Caki2 (cell line): ENCODE measurements around the gene CCDC32. TPM values are rescaled to one million over a fixed set of nuclear protein-coding genes. Genes with fewer than 3 reads are reported as not detected.

ENCODE experiments used
- DNase-seq: peaks from one replicate; pipeline ENCODE4 v3.0.0-alpha.2; 2015; ENCODE audit warnings: low read depth
- in situ Hi-C: cut with HindIII; loops from 2 replicates; pipeline ENCODE4 v1.10.0; 2016; ENCODE audit warnings: low sequenced_read_pairs, low pct_unique_long_range_greater_than_20kb, mixed read lengths
- total RNA-seq: library from RNA; depleted of rRNA; stranded (reverse); fragments of >200 nt; shearing (Covaris generic); gene quantifications from 2 replicates; pipeline ENCODE4 v1.2.3, GENCODE V29; 2014; ENCODE audit warnings: low replicate concordance; rRNA removed

The CCDC32 gene
- total RNA-seq, 1 experiment from 2014 or later, result 31.4 TPM

- no peak for DNase-seq
- in situ Hi-C loops, result no loop called here
These were observed 30.5 kb downstream of the CCDC32 start for GRCh38 chr15:40534371-40534770.

GRCh38 chr15:40533763-40534364, 31.0 kb downstream of the CCDC32 start:
- in situ Hi-C loops, result no loop called here
- DNase-seq, result no peak

GRCh38 chr15:40528801-40529200, 36.0 kb downstream of the CCDC32 start:
- no peak for DNase-seq
- in situ Hi-C loops, result no loop called here

GRCh38 chr15:40525855-40526254, 39.0 kb downstream of the CCDC32 start:
- in situ Hi-C loops, result no loop called here
- no peak for DNase-seq

- in situ Hi-C loops, result no loop called here
- DNase-seq, result no peak
These were observed 41.2 kb downstream of the CCDC32 start for GRCh38 chr15:40523611-40524010.

- in situ Hi-C loops, result no loop called here
- no peak for DNase-seq
These were observed 48.5 kb downstream of the CCDC32 start for GRCh38 chr15:40516322-40516721.

GRCh38 chr15:40513609-40514008, 51.2 kb downstream of the CCDC32 start:
- in situ Hi-C loops, result no loop called here
- DNase-seq, result no peak

- no peak for DNase-seq
- in situ Hi-C loops, result no loop called here
These were observed 52.4 kb downstream of the CCDC32 start for GRCh38 chr15:40512440-40512839.

GRCh38 chr15:40511472-40512133, 53.2 kb downstream of the CCDC32 start:
- in situ Hi-C loops, result no loop called here
- peak; percentile 20 for DNase-seq

- DNase-seq, result no peak
- in situ Hi-C loops, result no loop called here
These were observed 53.8 kb downstream of the CCDC32 start for GRCh38 chr15:40511093-40511471.

GRCh38 chr15:40510201-40510600, 54.6 kb downstream of the CCDC32 start:
- in situ Hi-C loops, result no loop called here
- no peak for DNase-seq

- no peak for DNase-seq
- in situ Hi-C loops, result no loop called here
These were observed 56.6 kb downstream of the CCDC32 start for GRCh38 chr15:40508216-40508615.

- in situ Hi-C loops, result no loop called here
- peak; percentile 38 for DNase-seq
These were observed 57.8 kb downstream of the CCDC32 start for GRCh38 chr15:40506964-40507571.

Other genes starting within 250 kb of the CCDC32 start
- 2.6 and 4.6 TPM in 2 replicates for gene INAFM2, start 241.3 kb downstream of the CCDC32 start, total RNA-seq
- gene CCDC9B, start 224.1 kb downstream of the CCDC32 start, total RNA-seq, result 10.1 and 35.3 TPM in 2 replicates
- not detected in 2 replicates for gene PHGR1, start 214.0 kb downstream of the CCDC32 start, total RNA-seq
- under 0.01 TPM in 1 of 2 replicates, not detected in the other for gene DISP2, start 206.8 kb downstream of the CCDC32 start, total RNA-seq
- 54.8 and 65.1 TPM in 2 replicates for gene KNSTRN, start 182.3 kb downstream of the CCDC32 start, total RNA-seq
- 50.4 and 79.9 TPM in 2 replicates for gene IVD, start 159.2 kb downstream of the CCDC32 start, total RNA-seq
- gene BAHD1, start 124.1 kb downstream of the CCDC32 start, total RNA-seq, result 4.6 and 5.0 TPM in 2 replicates
- 17.3 and 20.0 TPM in 2 replicates for gene CHST14, start 94.1 kb downstream of the CCDC32 start, total RNA-seq
- gene RPUSD2, start 4.3 kb upstream of the CCDC32 start, total RNA-seq, result 16.1 and 20.3 TPM in 2 replicates
- 9.9 and 19.8 TPM in 2 replicates for gene KNL1, start 29.2 kb upstream of the CCDC32 start, total RNA-seq
- 22.3 and 34.0 TPM in 2 replicates for gene RAD51, start 130.1 kb upstream of the CCDC32 start, total RNA-seq
- 27.7 and 29.0 TPM in 2 replicates for gene RMDN3, start 190.2 kb upstream of the CCDC32 start, total RNA-seq
- gene GCHFR, start 199.0 kb upstream of the CCDC32 start, total RNA-seq, result 73.4 and 105 TPM in 2 replicates
- 0.27 and 0.64 TPM in 2 replicates for gene C15orf62, start 204.9 kb upstream of the CCDC32 start, total RNA-seq
- gene ZFYVE19, start 242.0 kb upstream of the CCDC32 start, total RNA-seq, result 88.7 and 100 TPM in 2 replicates
- gene DNAJC17, start 242.4 kb upstream of the CCDC32 start, total RNA-seq, result 51.3 and 103 TPM in 2 replicates